K562 (cell line): ENCODE measurements around the gene HOXA7. TPM values are rescaled to one million over a fixed set of nuclear protein-coding genes. Genes with fewer than 3 reads are reported as not detected.

Experiments
- ATAC-seq: fragments of 200-7000 bp; cut with Tn5 transposase; 3 replicates; pipeline ENCODE4 v1.9.1; 2020; ENCODE audit warnings: moderate library complexity
- BruUV-seq: library from RNA; stranded (reverse); fragments of 400-500 nt; replicated peaks from 2 replicates; lab custom pipeline; 2021; lab: Mats Ljungman, UMichigan
- CTCF ChIA-PET: fragments of 300-600 bp; formaldehyde crosslinking; extraction: SDS; loops from one replicate; lab custom pipeline; 2021; ENCODE audit warnings: low intra/inter-chr PET ratio; lab: Yijun Ruan, JAX
- POLR2A ChIA-PET: fragments of 300-600, 350-650 bp; sonication (Branson Sonifier 250); formaldehyde crosslinking; extraction: SDS; loops from one replicate; lab custom pipeline; 2021; ENCODE audit warnings: antibody characterized with exemption, inconsistent platforms; lab: Yijun Ruan, JAX
- DNase-seq, 4 experiments: peaks; one replicate each; pipeline versions ENCODE4 v3.0.0 to v3.0.0-alpha.2; 2011 to 2018; ENCODE audit warnings: low spot score in 3 of 4, mixed read lengths in 3 of 4; ENCODE audit errors: extremely low read depth in 1 of 4
- FAIRE-seq: peaks from 2 replicates; lab custom pipeline; 2011; peaks lifted over from hg19 to GRCh38; lab: Jason Lieb, UNC
- H2AFZ ChIP-seq: 2 replicates; pipeline ENCODE4 v1.6.0; 2011; ENCODE audit warnings: low read depth, low read length, control low read depth, inconsistent platforms
- H3K27ac ChIP-seq: fragments of 200-600 bp; 3 replicates; pipeline ENCODE4 v1.8.0; 2011; ENCODE audit warnings: low read depth, mild to moderate bottlenecking, control low read depth, inconsistent platforms, low read length, moderate library complexity, mixed read lengths; ENCODE audit errors: extremely low read depth
- H3K27me3 ChIP-seq, 2 experiments: fragments of 300-600 bp in 1 of 2; 2 replicates in 1 of 2; 3 replicates in 1 of 2; pipeline versions ENCODE4 v1.6.0 to v1.8.0; 2011; ENCODE audit warnings: inconsistent platforms in 2 of 2, low read length in 2 of 2, mild to moderate bottlenecking in 1 of 2, mixed read lengths in 1 of 2, moderate library complexity in 1 of 2; ENCODE audit not compliant: control insufficient read depth in 2 of 2, insufficient read depth in 2 of 2
- H3K36me3 ChIP-seq: fragments of 300-600 bp; 3 replicates; pipeline ENCODE4 v1.8.0; 2011; ENCODE audit warnings: mild to moderate bottlenecking, low read length, inconsistent platforms; ENCODE audit not compliant: control insufficient read depth, insufficient read depth
- H3K4me1 ChIP-seq, 2 experiments: fragments of 200-600 bp in 1 of 2; replicated peaks in 1 of 2; 2 replicates in 1 of 2; 3 replicates in 1 of 2; pipeline versions ENCODE4 v1.5.1 to v1.8.0; 2011; ENCODE audit warnings: inconsistent platforms in 2 of 2, low read length in 2 of 2, mild to moderate bottlenecking in 1 of 2, mixed read lengths in 1 of 2, moderate library complexity in 1 of 2; ENCODE audit not compliant: control insufficient read depth in 2 of 2, insufficient read depth in 2 of 2
- H3K4me2 ChIP-seq: 2 replicates; pipeline ENCODE4 v1.6.1; 2011; ENCODE audit warnings: low read length, control low read depth, inconsistent platforms, mixed read lengths; ENCODE audit not compliant: insufficient read depth
- H3K4me3 ChIP-seq: fragments of 200-600 bp; sonication (generic), shearing (Covaris generic); 2 replicates; pipeline ENCODE4 v1.5.1; 2016; ENCODE audit warnings: control low read depth, inconsistent platforms
- H3K79me2 ChIP-seq: fragments of 200-600 bp; 3 replicates; pipeline ENCODE4 v1.8.0; 2011; ENCODE audit warnings: low read length, inconsistent platforms; ENCODE audit not compliant: control insufficient read depth, insufficient read depth
- H3K9ac ChIP-seq, 2 experiments: 2 replicates each; pipeline versions ENCODE4 v1.6.0 to v1.6.1; 2011; ENCODE audit warnings: low read depth in 2 of 2, low read length in 2 of 2, control low read depth in 1 of 2, inconsistent platforms in 1 of 2, mild to moderate bottlenecking in 1 of 2, mixed read lengths in 1 of 2; ENCODE audit not compliant: insufficient read depth in 1 of 2
- H3K9me1 ChIP-seq: one replicate; pipeline ENCODE4 v1.6.0; 2011; ENCODE audit warnings: inconsistent platforms, mild to moderate bottlenecking, low read length, moderate library complexity; ENCODE audit not compliant: control insufficient read depth, insufficient read depth
- H3K9me3 ChIP-seq: replicated peaks from 2 replicates; pipeline ENCODE4 v1.5.1; 2011; ENCODE audit warnings: low read depth, low read length, inconsistent platforms; ENCODE audit not compliant: control insufficient read depth, insufficient read depth
- H4K20me1 ChIP-seq: replicated peaks from 2 replicates; pipeline ENCODE4 v1.6.1; 2011; ENCODE audit warnings: low read length, inconsistent platforms, mixed read lengths; ENCODE audit not compliant: control insufficient read depth, insufficient read depth
- ATF2 ChIP-seq: sonication (generic); formaldehyde crosslinking; IDR thresholded peaks from 2 replicates; pipeline ENCODE4 v1.8.1; 2022; ENCODE audit warnings: missing genetic modification reagents
- BMI1 ChIP-seq: fragments of 150-350 bp; IDR thresholded peaks from 2 replicates; pipeline ENCODE4 v1.6.1; 2014; ENCODE audit warnings: low read length
- HDAC1 ChIP-seq, 2 experiments: fragments of 450-650 bp; IDR thresholded peaks; 2 replicates each; pipeline ENCODE4 v1.6.1; 2016 to 2017; ENCODE audit warnings: inconsistent platforms in 1 of 2, mild to moderate bottlenecking in 1 of 2, moderate library complexity in 1 of 2
- SNRNP70 ChIP-seq: fragments of 200-400 bp; formaldehyde crosslinking; optimal IDR thresholded peaks from 2 replicates; pipeline ENCODE3; 2017; ENCODE audit warnings: low read depth, low read length
- STAG1 ChIP-seq: sonication (generic); formaldehyde crosslinking; IDR thresholded peaks from 2 replicates; pipeline ENCODE4 v1.5.0; 2020; ENCODE audit warnings: missing genetic modification reagents, borderline replicate concordance
- ZBTB1 ChIP-seq: sonication (generic); formaldehyde crosslinking; IDR thresholded peaks from 2 replicates; pipeline ENCODE4 v1.8.1; 2023; ENCODE audit warnings: missing genetic modification reagents, low read depth, mild to moderate bottlenecking, borderline replicate concordance
- ZNF449 ChIP-seq: fragments of 250-450 bp; sonication (Bioruptor Pico); IDR thresholded peaks from 2 replicates; pipeline ENCODE4 v1.8.0; 2022; ENCODE audit warnings: moderate library complexity, mild to moderate bottlenecking, inconsistent platforms
- WGBS: fragments of 100-300 bp; shearing (Covaris generic); methylation state at CpG from one replicate; pipeline ENCODE4 v1.1.6; 2016; ENCODE audit warnings: low coverage, mixed read lengths; ENCODE audit not compliant: insufficient coverage; ENCODE audit errors: missing lambda C conversion rate; 5-methylcytosine and 5-hydroxymethylcytosine counted together
- in situ Hi-C: fragments of 300-500 bp; cut with MboI; formaldehyde crosslinking; loops from 4 replicates; pipeline ENCODE4 v1.15.0; 2018; ENCODE audit warnings: inconsistent platforms, mixed read lengths
- intact Hi-C: fragments of 100-400 bp; cut with micrococcal nuclease; formaldehyde crosslinking; loops from 2 replicates; pipeline ENCODE4 v1.14.2; 2022
- polyA plus RNA-seq, 8 experiments: library from polyadenylated mRNA; depleted of rRNA in 4 of 8; stranded (reverse) in 5 of 8; unstranded in 3 of 8; fragments of >200 nt; fragmentation: Nextera tagmentation in 2 of 8; fragmentation: Illumina TruSeq in 1 of 8; extraction: Ambion mirVana in 2 of 8; extraction: Trizol in 1 of 8; gene quantifications; 2 replicates each; pipeline versions ENCODE4 v1.2.1 to v1.2.3, GENCODE V29; 2011 to 2014; ENCODE audit warnings: inconsistent platforms in 1 of 8, missing spikeins in 1 of 8
- total RNA-seq, 7 experiments: library from RNA; depleted of rRNA in 6 of 7; stranded (reverse); fragments of >200 nt in 6 of 7; fragmentation: Illumina TruSeq in 2 of 7; extraction: Trizol in 2 of 7; gene quantifications; 2 replicates each; pipeline versions ENCODE4 v1.2.1 to v1.2.3, GENCODE V29; 2011 to 2021; ENCODE audit warnings: low replicate concordance in 1 of 7

HOXA7 gene
- total and polyA plus RNA-seq, 9 of the 15 experiments (the other 6 are each of a cell fraction or from before 2014, with no cell fraction given): not detected

GRCh38 chr7:27128034-27128433 lies 28.4 kb downstream of the HOXA7 start:
- H3K4me1 ChIP-seq: no peaks in the 10 kb centered on the region

More at GRCh38 chr7:27128034-27128433, 28.4 kb downstream of the HOXA7 start:
- no peaks in the 10 kb centered on the region for H3K9me1 ChIP-seq
- CTCF ChIA-PET: no interaction called here
- TF ChIP-seq HDAC1 (IDR thresholded peaks at IDR 0.05) (no peak), BMI1 (no peak), STAG1 (CRISPR knock-in tag) (no peak), ZNF449 (CRISPR knock-in tag) (no peak), ZBTB1 (CRISPR knock-in tag) (no peak), SNRNP70 (no peak), ATF2 (CRISPR knock-in tag) (no peak)
- no peaks in the 10 kb centered on the region; the same call in 1 of the 2 replicates for H4K20me1 ChIP-seq
- no peak for FAIRE-seq
- no peak overlapping the region for H3K9ac ChIP-seq
- in situ Hi-C loops: loop anchor here (5.0 kb wide), 1 partner anchor 51 kb away; no protein-coding TSS in a partner anchor
- H3K27me3 ChIP-seq: peaks cover 13 to 45% of the 10 kb centered on the region in 2 experiments; a peak in 4 of 5 replicates
- no peak overlapping the region for H2AFZ ChIP-seq
- BruUV-seq: no TSS peak
- ATAC-seq: no peak
- intact Hi-C loops: no loop called here
- H3K36me3 ChIP-seq: no peaks in the 10 kb centered on the region
- no peaks in the 10 kb centered on the region for H3K79me2 ChIP-seq
- POLR2A ChIA-PET: interaction anchor here (0.8 kb wide), 2 partner anchors 22 to 596 kb away, joined by 3 to 4 read pairs; no protein-coding TSS in a partner anchor
- no peaks in the 10 kb centered on the region for H3K9me3 ChIP-seq
- 0% methylated on average over 2 of the region's 2 CpGs for WGBS
- H3K4me2 ChIP-seq: no peak overlapping the region
- H3K27ac ChIP-seq: no peak overlapping the region
- H3K4me3 ChIP-seq: no peak overlapping the region
- DNase-seq: no peak
